CD14-positive monocyte (primary cell): ENCODE measurements around the gene TATDN2. TPM values are rescaled to one million over a fixed set of nuclear protein-coding genes. Genes with fewer than 3 reads are reported as not detected.

Experiments used
- DNase-seq, 3 donors: peaks; one replicate each; pipeline ENCODE4 v3.0.0-alpha.2; 2011 to 2022
- H2AFZ ChIP-seq: 2 replicates; pipeline ENCODE4 v1.6.0; 2012; ENCODE audit warnings: mild to moderate bottlenecking, low read depth, low read length, inconsistent platforms; ENCODE audit not compliant: insufficient read depth, poor library complexity, severe bottlenecking
- H3K27ac ChIP-seq, 2 donors: 1 replicate in 1 of 2; 2 replicates in 1 of 2; pipeline ENCODE4 v1.5.1; 2012 to 2013; ENCODE audit warnings: low read length in 2 of 2, control low read depth in 1 of 2, inconsistent platforms in 1 of 2, low read depth in 1 of 2, mild to moderate bottlenecking in 1 of 2
- H3K27me3 ChIP-seq, 2 donors: one replicate each; pipeline versions ENCODE4 v1.6.0 to v1.6.1; 2011 to 2013; ENCODE audit warnings: low read length in 2 of 2; ENCODE audit not compliant: control insufficient read depth in 2 of 2, insufficient read depth in 2 of 2
- H3K36me3 ChIP-seq, 2 donors: replicated peaks in 1 of 2; 1 replicate in 1 of 2; 2 replicates in 1 of 2; pipeline versions ENCODE4 v1.5.1 to v1.6.1; 2012 to 2013; ENCODE audit warnings: low read length in 2 of 2, control low read depth in 1 of 2, inconsistent platforms in 1 of 2, mild to moderate bottlenecking in 1 of 2; ENCODE audit not compliant: insufficient read depth in 2 of 2, control insufficient read depth in 1 of 2
- H3K4me1 ChIP-seq, 2 donors: 1 replicate in 1 of 2; 2 replicates in 1 of 2; pipeline versions ENCODE4 v1.5.1 to v1.6.1; 2012 to 2013; ENCODE audit warnings: low read length in 2 of 2, control low read depth in 1 of 2, inconsistent platforms in 1 of 2, mild to moderate bottlenecking in 1 of 2, moderate library complexity in 1 of 2; ENCODE audit not compliant: insufficient read depth in 2 of 2, control insufficient read depth in 1 of 2
- H3K4me2 ChIP-seq: replicated peaks from 2 replicates; pipeline ENCODE3; 2012; ENCODE audit warnings: low read length, moderate library complexity, mild to moderate bottlenecking; ENCODE audit not compliant: poor library complexity, severe bottlenecking; ENCODE audit errors: extremely low read depth
- H3K4me3 ChIP-seq, 3 experiments: fragments of 200-600 bp in 1 of 3; sonication (generic) in 1 of 3; replicated peaks in 1 of 3; 1 replicate in 2 of 3; 2 replicates in 1 of 3; pipeline ENCODE4 v1.5.1; 2011 to 2013; ENCODE audit warnings: low read length in 3 of 3, mild to moderate bottlenecking in 3 of 3, control low read depth in 2 of 3, low read depth in 2 of 3, inconsistent platforms in 1 of 3, moderate library complexity in 1 of 3
- H3K79me2 ChIP-seq: 2 replicates; pipeline ENCODE4 v1.6.0; 2012; ENCODE audit warnings: mild to moderate bottlenecking, control low read depth, inconsistent platforms, low read length, moderate library complexity; ENCODE audit not compliant: insufficient read depth
- H3K9ac ChIP-seq: 2 replicates; pipeline ENCODE4 v1.6.0; 2017; ENCODE audit warnings: low read length, mild to moderate bottlenecking; ENCODE audit not compliant: insufficient read depth, poor library complexity, severe bottlenecking
- H3K9me3 ChIP-seq, 2 donors: replicated peaks in 1 of 2; 1 replicate in 1 of 2; 2 replicates in 1 of 2; pipeline versions ENCODE4 v1.5.1 to v1.6.1; 2012 to 2013; ENCODE audit warnings: low read length in 2 of 2, control low read depth in 1 of 2; ENCODE audit not compliant: control insufficient read depth in 1 of 2, insufficient read depth in 1 of 2
- H4K20me1 ChIP-seq: 2 replicates; pipeline ENCODE4 v1.6.0; 2012; ENCODE audit warnings: mild to moderate bottlenecking, low read length, control low read depth, moderate library complexity; ENCODE audit not compliant: insufficient read depth
- H3K27ac Mint-ChIP-seq, 7 donors: one replicate each; pipeline ENCODE4 v1.8.0; 2020; ENCODE audit warnings: mild to moderate bottlenecking in 7 of 7, mixed read lengths in 7 of 7, moderate library complexity in 6 of 7, inconsistent platforms in 2 of 7
- H3K27me3 Mint-ChIP-seq, 3 donors: one replicate each; pipeline ENCODE4 v1.8.0; 2021 to 2022; ENCODE audit warnings: low read depth in 3 of 3, mild to moderate bottlenecking in 3 of 3, mixed read lengths in 3 of 3, moderate library complexity in 3 of 3, inconsistent platforms in 1 of 3
- H3K36me3 Mint-ChIP-seq, 2 donors: one replicate each; pipeline ENCODE4 v1.8.0; 2020; ENCODE audit warnings: mixed read lengths in 2 of 2, inconsistent platforms in 1 of 2, mild to moderate bottlenecking in 1 of 2
- H3K4me1 Mint-ChIP-seq: one replicate; pipeline ENCODE4 v1.8.0; 2020; ENCODE audit warnings: mild to moderate bottlenecking, mixed read lengths
- H3K4me3 Mint-ChIP-seq, 2 donors: one replicate each; pipeline ENCODE4 v1.8.0; 2020; ENCODE audit warnings: mild to moderate bottlenecking in 2 of 2, mixed read lengths in 2 of 2, moderate library complexity in 1 of 2
- H3K9me3 Mint-ChIP-seq, 7 donors: one replicate each; pipeline ENCODE4 v1.8.0; 2020 to 2022; ENCODE audit warnings: mixed read lengths in 7 of 7, mild to moderate bottlenecking in 6 of 7, moderate library complexity in 6 of 7, inconsistent platforms in 2 of 7
- CTCF ChIP-seq: fragments of 200-600 bp; IDR thresholded peaks from one replicate; pipeline ENCODE4 v1.8.0; 2022; ENCODE audit warnings: antibody characterized with exemption, mild to moderate bottlenecking
- WGBS: methylation state at CpG from one replicate; pipeline ENCODE4 v1.1.5; 2013; ENCODE audit warnings: missing lambda C conversion rate; ENCODE audit not compliant: insufficient coverage; 5-methylcytosine and 5-hydroxymethylcytosine counted together
- intact Hi-C, 2 donors: fragments of 100-400 bp; cut with micrococcal nuclease; formaldehyde crosslinking; loops; one replicate each; pipeline versions ENCODE4 v1.15.0 to v1.15.1; 2023
- polyA plus RNA-seq, 3 donors: library from polyadenylated mRNA; depleted of rRNA in 1 of 3; unstranded in 2 of 3; stranded (reverse) in 1 of 3; fragments of 300-500 nt in 2 of 3; fragments of >200 nt in 1 of 3; fragmentation: Illumina TruSeq in 2 of 3; gene quantifications; 1 replicate in 2 of 3; 2 replicates in 1 of 3; pipeline ENCODE4 v1.2.3, GENCODE V29; 2012 to 2021
- small RNA-seq: library from RNA; depleted of rRNA; stranded (forward); fragments of <200 nt; gene quantifications from one replicate; pipeline ENCODE3, GENCODE V24; 2012; ENCODE audit warnings: low read depth; ENCODE audit not compliant: insufficient read length

Gene TATDN2
- polyA plus RNA-seq, 3 donors: 6.0 to 27.1 (median 6.0) TPM

- Histone ChIP-seq H3K4me2 (no peak overlapping the region), H3K27ac (no peak overlapping the region), H3K79me2 (no peaks in the 10 kb centered on the region), H3K4me3 (no peak overlapping the region), H3K9me3 (no peaks in the 10 kb centered on the region), H2AFZ (no peak overlapping the region), H4K20me1 (no peaks in the 10 kb centered on the region), H3K4me1 (no peaks in the 10 kb centered on the region), H3K27me3 (peaks cover 4 to 8% of the 10 kb centered on the region in 2 donors), H3K36me3 (no peaks in the 10 kb centered on the region), H3K9ac (no peak overlapping the region)
- intact Hi-C loops: no loop called here
- H3K27me3 Mint-ChIP-seq: peaks cover 27 to 32% (median 32%) of the 10 kb centered on the region in 3 donors
- TF ChIP-seq CTCF: no peak
- no peak overlapping the region for H3K4me3 Mint-ChIP-seq
- H3K9me3 Mint-ChIP-seq: peaks cover 0 to 3% (median 0%) of the 10 kb centered on the region in 7 donors
- DNase-seq: no peak
- H3K27ac Mint-ChIP-seq: no peak overlapping the region
- 85% methylated on average over 12 of the region's 12 CpGs for WGBS
- peaks cover 2% of the 10 kb centered on the region for H3K4me1 Mint-ChIP-seq
- H3K36me3 Mint-ChIP-seq: no peaks in the 10 kb centered on the region
These were observed 82.1 kb downstream of the TATDN2 start for GRCh38 chr3:10330319-10330718.

Small RNA genes lying within 50 kb of the gene (small RNA-seq; reads per million reads assigned to genes)
- 1.4 reads per million for gene MIR378B
- gene RF02126: not detected

Other genes with a start within 250 kb of the TATDN2 start
- 10 to 100 TPM in 1 of 3 donors, 1 to 10 TPM in 2; 1.3 to 11.6 (median 2.4) TPM for gene FANCD2, start 222.0 kb upstream of the TATDN2 start, polyA plus RNA-seq
- not detected for gene FANCD2OS, start 140.2 kb upstream of the TATDN2 start, polyA plus RNA-seq
- 100 to 1,000 TPM; 144 to 318 (median 295) TPM for gene BRK1, start 132.8 kb upstream of the TATDN2 start, polyA plus RNA-seq
- 10 to 100 TPM in 2 of 3 donors, 1 to 10 TPM in 1; 9.6 to 15.8 (median 15.3) TPM for gene VHL, start 106.7 kb upstream of the TATDN2 start, polyA plus RNA-seq
- 1 to 10 TPM in 2 of 3 donors, under 1 TPM in 1; 0.78 to 2.0 (median 1.5) TPM for gene IRAK2, start 83.5 kb upstream of the TATDN2 start, polyA plus RNA-seq
- gene GHRL, start 44.5 kb downstream of the TATDN2 start, polyA plus RNA-seq: 1 to 10 TPM; 2.3 to 9.9 (median 7.0) TPM
- gene SEC13, start 72.7 kb downstream of the TATDN2 start, polyA plus RNA-seq: 100 to 1,000 TPM in 2 of 3 donors, 10 to 100 TPM in 1; 84.9 to 188 (median 186) TPM